Measurements from ENCODE around the gene KEL.

The KEL gene

GRCh38 chr7:142956951-142957623 is 5.1 kb downstream of the KEL start:
- TF ChIP-seq, protein P1, sequence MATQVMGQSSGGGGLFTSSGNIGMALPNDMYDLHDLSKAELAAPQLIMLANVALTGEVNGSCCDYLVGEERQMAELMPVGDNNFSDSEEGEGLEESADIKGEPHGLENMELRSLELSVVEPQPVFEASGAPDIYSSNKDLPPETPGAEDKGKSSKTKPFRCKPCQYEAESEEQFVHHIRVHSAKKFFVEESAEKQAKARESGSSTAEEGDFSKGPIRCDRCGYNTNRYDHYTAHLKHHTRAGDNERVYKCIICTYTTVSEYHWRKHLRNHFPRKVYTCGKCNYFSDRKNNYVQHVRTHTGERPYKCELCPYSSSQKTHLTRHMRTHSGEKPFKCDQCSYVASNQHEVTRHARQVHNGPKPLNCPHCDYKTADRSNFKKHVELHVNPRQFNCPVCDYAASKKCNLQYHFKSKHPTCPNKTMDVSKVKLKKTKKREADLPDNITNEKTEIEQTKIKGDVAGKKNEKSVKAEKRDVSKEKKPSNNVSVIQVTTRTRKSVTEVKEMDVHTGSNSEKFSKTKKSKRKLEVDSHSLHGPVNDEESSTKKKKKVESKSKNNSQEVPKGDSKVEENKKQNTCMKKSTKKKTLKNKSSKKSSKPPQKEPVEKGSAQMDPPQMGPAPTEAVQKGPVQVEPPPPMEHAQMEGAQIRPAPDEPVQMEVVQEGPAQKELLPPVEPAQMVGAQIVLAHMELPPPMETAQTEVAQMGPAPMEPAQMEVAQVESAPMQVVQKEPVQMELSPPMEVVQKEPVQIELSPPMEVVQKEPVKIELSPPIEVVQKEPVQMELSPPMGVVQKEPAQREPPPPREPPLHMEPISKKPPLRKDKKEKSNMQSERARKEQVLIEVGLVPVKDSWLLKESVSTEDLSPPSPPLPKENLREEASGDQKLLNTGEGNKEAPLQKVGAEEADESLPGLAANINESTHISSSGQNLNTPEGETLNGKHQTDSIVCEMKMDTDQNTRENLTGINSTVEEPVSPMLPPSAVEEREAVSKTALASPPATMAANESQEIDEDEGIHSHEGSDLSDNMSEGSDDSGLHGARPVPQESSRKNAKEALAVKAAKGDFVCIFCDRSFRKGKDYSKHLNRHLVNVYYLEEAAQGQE (IDR thresholded peaks at IDR 0.05; ENCODE audit: insufficient read depth in 1 of 2, low read depth in 2 of 2, low read length in 2 of 2), result no peak
- TF ChIP-seq POLR2AphosphoS5 (IDR thresholded peaks at IDR 0.05; ENCODE audit: low read depth, low read length), result no peak
- no peak for TF ChIP-seq SIN3A (IDR thresholded peaks at IDR 0.05; ENCODE audit: borderline replicate concordance, insufficient read depth, low read length)
- no peak for TF ChIP-seq TAF1 (IDR thresholded peaks at IDR 0.05; ENCODE audit: borderline replicate concordance, insufficient read depth, low read length)
- TF ChIP-seq FOXP2 (optimal IDR thresholded peaks at IDR 0.05; ENCODE audit: borderline replicate concordance, extremely low read depth, extremely low read length, insufficient read depth), result no peak

- no peak for TF ChIP-seq TAF1 (IDR thresholded peaks at IDR 0.05; ENCODE audit: borderline replicate concordance, insufficient read depth, low read length)
- no peak for TF ChIP-seq SIN3A (IDR thresholded peaks at IDR 0.05; ENCODE audit: borderline replicate concordance, insufficient read depth, low read length)
Observed at GRCh38 chr7:142954680-142955268, 7.4 kb downstream of the KEL start.

GRCh38 chr7:142950235-142950634 is 11.9 kb downstream of the KEL start:
- TF ChIP-seq FOXP2 (optimal IDR thresholded peaks at IDR 0.05; ENCODE audit: borderline replicate concordance, extremely low read depth, extremely low read length, insufficient read depth) (no peak), SIN3A (IDR thresholded peaks at IDR 0.05; ENCODE audit: borderline replicate concordance, insufficient read depth, low read length) (no peak), TAF1 (IDR thresholded peaks at IDR 0.05; ENCODE audit: borderline replicate concordance, insufficient read depth, low read length) (no peak), POLR2AphosphoS5 (IDR thresholded peaks at IDR 0.05; ENCODE audit: low read depth, low read length) (no peak)
- TF ChIP-seq, protein P1 (IDR thresholded peaks at IDR 0.05; ENCODE audit: insufficient read depth in 1 of 2, low read depth in 2 of 2, low read length in 2 of 2), result no peak

DNA sequence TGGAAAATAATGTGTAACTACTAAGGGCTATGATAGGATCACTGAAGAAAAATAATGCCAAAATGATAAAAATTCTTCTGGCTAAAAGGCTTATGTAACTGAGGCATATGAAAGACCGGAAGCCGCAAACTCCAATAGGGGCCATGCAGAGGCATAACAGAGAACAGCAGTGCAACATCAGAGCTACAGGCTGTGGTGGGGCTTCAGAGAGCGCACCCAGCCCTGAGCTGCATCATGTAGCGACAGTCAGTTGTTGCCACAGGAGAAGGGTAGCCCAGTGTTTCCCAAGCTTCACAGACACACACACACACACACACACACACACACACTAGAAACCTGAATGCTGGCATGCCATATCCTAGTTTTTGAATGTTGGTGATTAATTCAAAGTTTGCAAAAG is 13.6 kb downstream of the KEL start:
- TF ChIP-seq SIN3A (IDR thresholded peaks at IDR 0.05; ENCODE audit: borderline replicate concordance, insufficient read depth, low read length) (no peak), FOXP2 (optimal IDR thresholded peaks at IDR 0.05; ENCODE audit: borderline replicate concordance, extremely low read depth, extremely low read length, insufficient read depth) (no peak), TAF1 (IDR thresholded peaks at IDR 0.05; ENCODE audit: borderline replicate concordance, insufficient read depth, low read length) (no peak), POLR2AphosphoS5 (IDR thresholded peaks at IDR 0.05; ENCODE audit: low read depth, low read length) (no peak)
- TF ChIP-seq, protein P1 (IDR thresholded peaks at IDR 0.05; ENCODE audit: insufficient read depth in 1 of 2, low read depth in 2 of 2, low read length in 2 of 2), result no peak

DNA sequence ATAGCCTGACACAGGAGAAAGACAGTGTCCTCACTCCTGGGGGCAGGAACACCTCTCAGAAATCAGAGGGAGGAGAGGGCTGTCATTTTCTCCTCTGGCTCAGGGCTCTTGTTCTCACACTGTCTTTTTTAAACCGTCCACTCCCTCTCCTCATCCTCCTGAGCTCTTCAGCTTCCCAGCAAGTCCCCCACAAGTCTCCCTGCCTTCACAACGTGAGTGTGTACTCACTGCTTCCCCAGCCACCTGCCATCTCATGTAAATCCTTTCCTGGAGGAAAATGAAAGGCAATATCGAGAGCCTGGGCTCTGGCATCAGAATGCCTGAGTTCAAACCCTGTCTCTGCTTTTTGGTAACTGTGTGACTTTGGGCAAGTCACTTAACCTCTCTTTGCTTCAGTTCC is 17.2 kb downstream of the KEL start:
- TF ChIP-seq FOXP2 (optimal IDR thresholded peaks at IDR 0.05; ENCODE audit: borderline replicate concordance, extremely low read depth, extremely low read length, insufficient read depth), result no peak
- no peak for TF ChIP-seq POLR2AphosphoS5 (IDR thresholded peaks at IDR 0.05; ENCODE audit: low read depth, low read length)
- TF ChIP-seq SIN3A (IDR thresholded peaks at IDR 0.05; ENCODE audit: borderline replicate concordance, insufficient read depth, low read length), result no peak
- TF ChIP-seq, protein P1 (IDR thresholded peaks at IDR 0.05; ENCODE audit: insufficient read depth in 1 of 2, low read depth in 2 of 2, low read length in 2 of 2), result no peak
- TF ChIP-seq TAF1 (IDR thresholded peaks at IDR 0.05; ENCODE audit: borderline replicate concordance, insufficient read depth, low read length), result no peak
